ENCODE measurements around the gene BLCAP.
"Not testable (repeated sequence)": the region's sequence is repeated elsewhere in the genome, so short reads cannot be mapped to it uniquely, and the experiment has no call there.

Gene BLCAP

DNA sequence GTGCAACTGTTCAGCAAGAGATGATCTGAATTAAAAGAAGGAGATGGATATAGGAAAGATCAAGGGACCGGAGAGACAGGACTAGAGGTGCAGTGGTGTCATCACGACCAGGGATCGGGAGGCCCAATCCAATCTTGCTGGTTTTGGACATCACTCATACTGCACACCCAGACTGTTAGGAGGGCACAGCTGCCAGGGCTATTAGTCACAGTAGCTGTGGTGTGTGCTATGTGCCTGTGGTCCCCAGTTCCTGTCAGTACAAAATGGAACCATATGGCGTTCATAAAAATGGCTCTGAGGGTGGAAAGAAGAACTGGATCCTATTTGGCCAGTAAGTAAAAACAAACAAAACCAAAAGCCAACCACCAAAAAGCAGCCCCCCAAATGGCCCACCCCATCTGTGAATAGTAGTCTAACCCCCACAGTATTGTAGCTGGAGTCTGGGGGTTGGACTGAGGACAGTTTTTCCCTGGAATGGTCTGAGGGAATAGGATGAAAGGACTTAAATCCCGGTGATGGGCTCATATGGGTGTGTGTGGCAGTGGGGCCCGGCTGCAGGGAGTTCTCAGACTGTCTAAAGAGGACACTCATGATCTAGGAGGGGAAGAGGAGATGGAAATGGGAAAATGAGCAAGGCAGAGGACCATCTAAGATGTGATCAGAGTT is 15.9 kb downstream of the BLCAP start:
- DNase-seq: no peak

DNA sequence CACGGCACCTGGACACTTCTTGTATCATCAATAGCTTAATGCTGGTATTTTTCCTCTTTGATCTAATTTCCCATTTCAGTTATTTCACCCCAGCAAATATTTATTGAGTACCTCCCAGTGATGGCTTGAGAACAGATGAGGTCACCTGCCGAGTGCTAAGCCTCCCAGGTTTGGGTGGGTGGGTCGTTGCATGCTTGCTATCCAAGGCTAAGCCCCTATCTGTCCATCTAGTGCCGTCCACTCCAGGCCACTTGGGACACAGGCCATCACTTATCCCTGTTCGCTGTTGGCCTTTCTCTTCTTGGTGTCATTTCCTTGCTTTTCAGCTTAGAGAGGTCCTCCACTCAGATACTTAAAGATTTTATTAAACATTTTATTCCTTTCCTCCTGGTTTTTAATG is 17.4 kb downstream of the BLCAP start:
- DNase-seq: no peak

DNA sequence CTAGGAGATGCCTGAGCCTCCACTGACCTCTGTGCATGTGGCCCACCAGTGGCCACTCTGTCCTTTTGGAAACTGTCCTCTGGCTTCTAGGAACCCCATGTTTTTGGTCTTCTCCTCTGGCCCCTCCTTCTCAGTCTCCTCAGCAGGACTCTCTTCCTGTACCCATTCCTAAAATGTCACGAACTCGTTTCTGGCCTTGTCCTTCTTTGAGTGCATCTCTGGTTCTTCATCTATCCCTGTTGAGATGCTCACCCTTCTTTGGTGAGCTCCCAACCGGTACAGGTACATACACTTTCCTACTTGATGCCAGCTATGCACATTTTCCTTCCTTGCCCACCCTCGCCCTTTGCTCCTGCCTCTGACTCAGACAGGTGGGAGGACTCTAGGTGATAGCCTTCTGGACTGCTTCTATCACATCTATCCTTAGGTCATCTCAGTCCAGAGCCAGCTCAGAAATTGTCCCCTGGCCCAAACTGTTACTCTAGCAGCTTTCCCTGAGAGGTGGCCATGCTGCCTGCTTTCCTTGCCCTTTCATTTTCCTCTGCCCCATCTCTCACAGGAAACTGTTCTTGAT is 21.4 kb downstream of the BLCAP start:
- no peak for DNase-seq

DNA sequence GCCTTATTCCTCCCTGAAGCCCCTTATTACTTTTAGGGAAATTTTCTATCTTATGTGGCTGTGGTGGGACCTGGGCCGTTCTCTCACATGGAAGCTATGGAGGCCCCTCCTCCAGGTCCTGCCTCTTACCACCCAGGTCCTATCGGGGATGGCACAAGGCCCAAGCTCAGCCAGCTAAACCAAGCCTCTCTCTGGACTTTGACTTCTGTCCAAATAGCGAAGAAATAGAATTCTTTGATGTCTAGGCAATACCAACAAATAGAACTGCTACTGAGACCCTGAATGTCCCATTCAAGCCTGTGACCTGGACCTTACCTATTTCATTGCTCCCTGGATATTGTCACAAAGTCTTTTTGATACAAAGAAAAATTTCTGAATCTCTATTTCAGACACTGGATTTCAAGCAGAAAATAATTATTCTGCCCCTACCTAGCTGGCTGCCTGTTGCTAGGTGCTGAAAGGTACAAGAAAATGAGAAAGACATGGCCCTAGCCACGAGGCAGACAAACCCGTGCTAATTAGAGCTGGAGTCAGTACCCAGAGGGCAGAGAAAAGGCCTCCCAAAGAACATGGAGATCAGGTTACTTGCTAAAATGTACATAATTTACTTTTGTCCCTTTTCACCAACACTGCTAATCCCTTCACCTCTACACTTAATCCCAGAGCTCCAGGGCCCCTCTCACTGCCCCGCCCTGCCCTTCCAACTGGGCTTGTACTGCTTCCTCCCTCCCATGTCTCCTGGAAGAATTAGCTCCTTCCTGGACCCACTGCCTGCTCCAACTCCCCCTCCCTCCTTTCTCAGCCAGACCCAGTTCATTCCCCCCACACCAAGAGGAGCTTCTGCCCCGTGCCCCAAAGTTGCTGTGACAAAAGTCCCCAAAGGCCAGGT is 22.2 kb downstream of the BLCAP start:
- no peak for DNase-seq

DNA sequence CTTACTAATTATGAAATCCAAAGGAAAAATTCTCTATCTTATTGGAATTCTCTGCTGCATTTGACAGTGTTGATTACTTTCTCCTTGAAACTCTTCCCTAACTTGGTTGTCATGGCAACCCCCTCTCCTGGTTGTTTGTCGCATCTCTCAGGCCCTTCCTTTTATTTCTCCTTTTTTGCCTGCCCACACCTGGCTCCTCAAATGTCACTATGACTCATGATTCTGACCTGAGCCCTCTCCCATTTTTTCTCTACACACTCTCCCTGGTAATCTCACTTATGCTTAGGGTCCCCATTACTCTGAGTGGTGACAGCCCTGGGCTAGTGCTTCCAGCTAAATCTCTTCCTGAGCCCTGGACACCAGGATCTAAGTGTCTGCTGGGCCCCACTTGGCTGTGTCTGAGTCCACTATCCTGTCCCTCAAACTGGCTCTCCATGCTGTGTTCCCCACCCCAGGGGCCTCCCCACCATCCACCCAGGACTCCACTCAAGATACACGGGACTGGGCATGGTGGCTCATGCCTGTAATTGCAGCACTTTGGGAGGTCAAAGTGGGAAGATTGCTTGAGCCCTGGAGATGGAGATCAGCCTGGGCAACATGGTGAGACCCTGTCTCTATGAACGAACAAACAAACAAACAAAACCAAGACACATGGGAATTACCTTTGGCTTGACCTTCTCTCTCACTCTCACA is 23.1 kb downstream of the BLCAP start:
- no peak for DNase-seq

DNA sequence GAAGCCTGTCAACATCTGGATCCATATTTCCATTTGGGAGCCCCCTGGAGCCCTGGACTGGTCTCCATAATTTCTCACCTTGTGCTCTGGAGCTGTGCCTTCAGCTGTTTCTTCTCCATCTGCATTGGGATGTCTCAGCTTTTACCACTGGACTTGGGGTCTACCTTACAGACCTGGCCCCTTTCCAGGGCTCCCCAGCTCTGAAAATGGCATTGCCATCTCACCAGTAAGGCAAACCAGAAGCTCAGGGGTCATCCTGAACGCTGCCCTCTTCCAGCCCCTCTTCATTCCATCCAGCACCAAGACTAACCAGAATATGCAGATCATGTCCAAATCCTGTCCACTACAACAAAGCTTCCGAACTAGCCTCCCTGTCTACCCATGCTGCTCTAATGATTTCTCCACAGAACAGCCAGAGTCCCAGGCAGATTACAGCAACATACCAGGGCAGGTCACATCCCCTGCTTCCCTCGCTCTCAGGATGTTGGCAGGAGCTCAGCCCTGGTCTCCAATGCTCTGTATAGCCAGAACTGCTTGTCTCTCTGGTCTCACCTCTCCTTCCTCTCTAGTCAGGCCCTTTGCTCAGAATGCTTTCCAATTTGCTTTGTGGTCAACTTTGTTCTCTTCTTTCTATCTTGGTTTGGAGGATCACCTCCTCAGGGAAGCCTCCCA is 24.3 kb downstream of the BLCAP start:
- DNase-seq: no peak

DNA sequence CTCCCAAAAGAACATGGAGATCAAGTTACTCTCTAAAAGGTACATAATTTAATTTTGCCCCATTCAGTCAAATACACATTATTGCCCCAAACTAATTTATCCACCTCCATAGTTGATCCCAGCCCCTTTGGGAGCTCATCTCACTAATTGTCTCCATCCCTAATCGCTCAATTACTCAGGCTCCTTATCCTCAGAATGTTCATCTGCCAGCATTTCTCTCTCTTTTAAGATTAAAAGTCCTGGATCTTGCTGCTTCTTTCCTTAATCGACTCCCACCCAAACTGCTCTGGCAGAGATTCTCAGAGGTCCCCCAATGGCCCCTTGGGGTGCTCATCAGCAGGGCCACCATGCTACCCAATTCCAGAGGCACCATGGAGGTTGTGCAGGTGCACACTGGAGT is 25.0 kb downstream of the BLCAP start:
- no peak for DNase-seq

DNA sequence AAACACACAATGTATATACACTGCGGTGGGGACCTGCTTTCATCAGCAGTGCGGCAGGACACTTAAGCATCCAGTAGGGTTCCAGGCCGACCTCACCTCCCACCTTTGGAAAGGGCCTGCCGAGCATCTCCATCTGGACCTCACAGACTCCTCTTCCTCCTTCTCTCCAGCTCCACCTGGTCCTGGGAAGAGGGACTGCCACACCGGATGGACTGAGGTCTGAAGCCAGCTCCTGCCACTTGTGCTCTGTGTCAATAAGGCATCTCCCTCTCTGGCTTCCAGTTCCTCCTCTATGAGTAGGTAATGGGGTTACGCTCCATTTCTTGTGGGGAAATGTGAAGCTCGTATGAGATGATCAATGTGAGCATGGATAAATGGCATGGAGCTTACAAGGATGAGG is 25.7 kb downstream of the BLCAP start:
- no peak for DNase-seq

DNA sequence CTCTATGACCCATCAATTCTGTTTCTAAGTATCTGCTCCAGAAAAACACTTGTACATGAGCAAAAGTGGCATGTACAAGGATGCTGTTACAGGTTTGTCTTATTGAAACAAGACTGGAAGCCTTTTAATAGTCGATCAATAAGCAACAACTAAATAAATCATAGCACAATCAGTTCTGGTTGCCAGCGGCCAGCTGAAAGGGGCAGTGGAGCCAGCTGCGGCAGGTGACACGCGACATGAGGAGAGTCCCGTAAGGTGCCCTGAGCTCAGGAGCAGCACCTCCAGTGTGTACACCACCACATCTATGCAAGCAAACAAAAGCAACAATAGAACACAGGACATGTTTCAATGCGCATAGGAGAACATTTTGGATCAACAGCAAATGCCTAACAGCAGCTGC is 27.4 kb downstream of the BLCAP start:
- DNase-seq: no peak

DNA sequence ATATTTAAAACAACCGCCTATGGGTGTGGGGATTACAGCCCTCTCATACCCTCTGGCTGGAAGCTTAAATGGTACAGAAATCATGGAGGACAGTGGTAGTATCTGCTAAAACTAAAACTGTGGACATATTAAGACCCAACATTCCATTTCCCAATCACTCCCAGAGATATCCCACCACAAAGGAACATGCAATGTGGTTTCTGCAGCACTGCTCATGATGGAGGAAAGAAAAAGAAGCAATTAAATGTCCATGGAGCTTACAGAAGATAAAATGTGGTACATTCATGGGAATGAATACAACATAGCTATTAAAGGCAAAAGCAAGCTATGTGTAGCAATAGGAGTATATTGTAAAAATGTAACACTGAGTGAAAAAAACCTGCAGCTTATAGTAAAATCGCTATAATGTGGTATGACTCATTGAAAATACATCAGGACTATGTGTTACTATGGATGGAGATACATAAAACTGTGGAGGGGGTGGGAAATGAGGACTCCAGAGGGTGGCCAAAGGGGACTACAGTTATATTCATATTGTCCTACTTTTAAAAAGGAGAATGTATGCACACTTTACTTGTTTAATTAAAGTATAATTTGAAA is 29.5 kb downstream of the BLCAP start:
- no peak for DNase-seq

DNA sequence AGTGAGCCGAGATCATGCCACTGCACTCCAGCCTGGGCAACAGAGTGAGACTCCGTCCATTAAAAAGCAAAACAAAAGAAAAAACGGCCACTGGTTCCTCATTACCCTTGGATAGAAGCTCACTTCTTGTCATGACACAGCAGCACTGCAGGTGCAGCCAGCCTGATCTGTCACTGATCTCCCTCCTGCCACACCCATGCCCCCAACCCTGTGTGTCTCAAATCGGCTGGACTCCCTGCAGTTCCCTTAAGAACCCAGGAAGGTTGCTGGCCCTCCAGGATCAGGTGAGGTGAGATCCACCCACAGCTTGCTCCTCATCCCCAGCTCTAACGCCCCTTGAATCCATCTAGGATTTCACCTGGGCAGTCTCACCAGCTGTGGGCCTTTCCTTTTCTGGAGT is 32.9 kb downstream of the BLCAP start:
- DNase-seq: no peak

DNA sequence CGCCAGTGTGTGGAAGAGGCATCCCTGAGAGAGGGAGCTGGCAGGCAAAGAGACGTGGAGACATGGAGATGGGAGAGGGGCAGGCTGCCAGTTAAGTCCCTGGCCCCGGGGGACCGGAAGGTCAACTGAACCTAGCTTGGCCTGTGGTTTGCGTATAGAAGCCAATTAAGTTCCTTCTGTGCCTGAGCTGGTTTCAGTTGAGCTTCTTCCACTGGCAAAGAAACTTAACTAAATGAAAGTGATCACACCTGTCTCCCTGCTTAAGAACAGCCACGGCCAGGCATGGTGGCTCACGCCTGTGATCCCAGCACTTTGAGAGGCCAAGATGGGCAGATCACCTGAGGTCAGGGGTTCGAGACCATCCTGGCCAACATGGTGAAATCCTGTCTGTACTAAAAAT is 33.4 kb downstream of the BLCAP start:
- no peak for DNase-seq

DNA sequence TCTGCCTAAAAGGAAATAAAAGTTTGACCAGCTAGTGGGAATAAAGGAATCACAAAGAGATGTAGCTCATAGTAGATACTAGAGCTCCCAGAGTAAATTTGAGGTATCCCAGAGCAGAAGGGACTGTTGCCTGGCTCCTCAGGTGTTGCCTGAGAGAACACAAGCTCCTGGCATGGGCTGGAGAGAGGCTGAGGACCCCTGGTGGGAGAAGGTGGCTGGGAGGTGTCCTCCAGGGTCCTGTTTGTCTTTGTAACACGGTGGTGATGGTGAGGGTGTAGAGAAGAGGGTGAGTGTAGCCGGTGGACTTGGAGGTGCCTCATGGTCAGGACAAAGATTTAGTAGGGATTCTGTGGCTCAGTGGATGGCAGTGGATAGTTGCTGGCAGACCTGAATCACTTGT is 34.7 kb downstream of the BLCAP start:
- DNase-seq: no peak

DNA sequence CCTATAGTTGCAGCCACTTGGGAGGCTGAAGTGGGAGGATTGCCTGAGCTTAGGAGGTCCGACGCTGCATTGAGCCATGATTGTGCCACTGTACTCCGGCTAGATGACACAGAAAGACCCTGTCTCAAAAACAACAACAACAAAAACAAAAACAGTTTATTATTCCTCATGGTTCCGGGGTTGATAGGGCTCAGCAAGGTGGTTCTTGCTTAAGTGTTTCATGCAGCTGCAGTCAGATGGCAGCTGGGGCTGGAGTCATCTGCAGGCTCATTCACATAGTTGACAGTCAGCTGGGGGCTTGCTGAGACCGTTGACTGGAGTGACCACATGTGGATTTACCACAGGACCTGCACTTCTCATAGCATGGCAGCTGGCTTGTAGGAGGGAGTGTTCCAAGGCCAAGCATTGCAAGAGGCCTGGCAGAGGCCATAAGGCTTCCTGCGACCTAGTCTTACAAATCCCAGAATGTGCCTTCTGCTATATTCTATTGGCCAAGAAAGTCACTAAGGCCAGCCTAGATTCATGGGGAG is 35.5 kb downstream of the BLCAP start:
- DNase-seq: no peak

DNA sequence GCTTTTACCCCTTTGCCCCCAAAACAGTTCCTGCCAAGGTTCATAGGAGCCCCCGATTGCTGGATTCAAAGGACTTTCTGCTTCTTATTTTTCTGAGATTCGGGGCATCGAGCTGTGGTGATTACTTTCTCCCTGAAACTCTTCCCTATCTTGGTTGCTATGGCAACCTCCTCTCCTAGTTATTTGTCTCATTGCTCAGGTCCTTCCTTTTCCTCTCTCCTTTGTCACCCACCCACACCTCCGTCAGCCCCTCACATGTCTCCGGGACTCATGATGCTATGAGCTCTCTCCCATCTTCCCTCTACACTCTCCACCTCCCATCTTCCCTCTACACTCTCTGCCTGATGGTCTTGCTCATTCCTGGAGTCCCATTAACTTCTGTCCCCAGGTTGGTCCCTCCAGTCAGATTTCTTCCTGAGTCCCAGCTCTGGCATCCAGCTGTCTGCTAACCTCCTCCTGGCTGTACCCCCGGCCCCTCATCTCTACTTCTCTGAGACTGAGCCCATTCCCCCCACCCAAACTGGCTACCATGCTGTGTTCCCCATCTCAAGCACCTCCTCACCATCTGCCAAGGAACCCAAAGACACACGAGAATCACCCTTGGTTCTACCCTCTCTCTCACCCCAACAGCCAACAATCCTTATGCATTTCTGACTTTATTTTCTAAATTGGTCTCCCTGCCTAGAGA is 36.9 kb downstream of the BLCAP start:
- DNase-seq: no peak

DNA sequence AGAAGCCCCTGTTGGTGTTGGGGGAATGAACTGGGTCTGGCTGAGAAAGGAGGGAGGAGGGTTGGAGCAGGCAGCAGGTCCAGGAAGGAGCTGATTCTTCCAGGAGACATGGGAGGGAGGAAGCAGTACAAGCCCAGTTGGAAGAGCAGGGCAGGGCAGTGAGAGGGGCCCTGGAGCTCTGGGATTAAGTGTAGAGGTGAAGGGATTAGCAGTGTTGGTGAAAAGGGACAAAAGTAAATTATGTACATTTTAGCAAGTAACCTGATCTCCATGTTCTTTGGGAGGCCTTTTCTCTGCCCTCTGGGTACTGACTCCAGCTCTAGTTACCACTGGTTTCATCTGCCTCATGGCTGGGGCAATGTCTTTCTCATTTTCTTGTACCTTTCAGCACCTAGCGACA is 41.5 kb downstream of the BLCAP start:
- not testable (repeated sequence) for DNase-seq

DNA sequence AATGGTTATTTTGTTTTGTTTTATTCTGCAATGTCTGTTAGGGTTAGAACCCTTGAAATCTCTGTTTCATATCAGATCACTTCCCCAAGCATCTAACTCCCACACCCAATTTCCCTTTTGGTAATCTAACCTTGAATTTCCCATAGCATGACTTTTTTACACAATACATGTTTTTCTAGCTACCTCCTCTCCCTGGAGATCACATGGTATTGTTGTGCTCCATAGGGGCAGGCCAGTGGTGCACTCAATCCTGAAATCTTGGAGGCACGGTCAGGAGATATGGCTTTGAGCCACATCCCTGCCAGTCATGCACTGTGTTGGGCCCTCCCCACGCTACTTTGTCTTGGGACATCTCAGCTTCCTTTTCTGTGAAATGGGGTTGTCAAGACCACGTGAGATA is 43.3 kb downstream of the BLCAP start:
- DNase-seq: no peak

DNA sequence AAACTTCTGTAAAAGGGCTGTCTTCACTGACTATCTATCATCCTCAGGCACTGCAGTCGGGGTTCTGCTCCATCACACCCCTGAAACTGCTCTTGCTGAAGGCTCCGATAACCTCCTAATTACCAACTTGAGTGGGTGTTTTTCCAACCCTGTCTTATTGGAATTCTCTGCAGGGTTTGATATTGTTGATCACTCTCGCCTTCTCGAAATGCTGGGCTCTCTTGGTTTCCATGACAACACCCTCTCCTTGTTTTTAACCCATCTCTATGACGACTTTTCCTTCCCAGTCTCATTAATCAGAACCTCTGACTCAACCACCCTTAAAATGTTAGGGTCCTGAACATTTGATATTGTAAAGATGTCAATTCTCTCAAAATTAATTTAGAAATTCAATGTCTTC is 46.1 kb downstream of the BLCAP start:
- no peak for DNase-seq

DNA sequence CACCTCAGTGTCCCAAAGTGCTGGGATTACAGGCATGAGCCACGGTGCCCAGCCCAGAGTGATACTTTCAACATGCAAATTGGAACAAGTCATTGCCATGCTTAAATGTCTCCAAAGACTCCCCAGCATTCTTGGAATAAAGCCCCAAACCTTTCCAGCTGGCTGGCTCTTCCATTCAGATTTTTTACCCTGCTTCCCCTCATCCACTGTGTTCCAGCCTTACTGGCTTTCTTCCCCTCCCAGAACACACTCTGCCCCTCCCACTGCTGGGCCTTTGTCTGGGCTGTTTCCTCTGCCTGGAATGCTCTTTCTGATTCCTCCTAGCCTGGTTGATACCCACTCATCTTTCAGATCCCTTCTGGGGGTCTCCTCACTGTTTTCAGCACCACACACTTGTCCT is 46.8 kb downstream of the BLCAP start:
- no peak for DNase-seq

DNA sequence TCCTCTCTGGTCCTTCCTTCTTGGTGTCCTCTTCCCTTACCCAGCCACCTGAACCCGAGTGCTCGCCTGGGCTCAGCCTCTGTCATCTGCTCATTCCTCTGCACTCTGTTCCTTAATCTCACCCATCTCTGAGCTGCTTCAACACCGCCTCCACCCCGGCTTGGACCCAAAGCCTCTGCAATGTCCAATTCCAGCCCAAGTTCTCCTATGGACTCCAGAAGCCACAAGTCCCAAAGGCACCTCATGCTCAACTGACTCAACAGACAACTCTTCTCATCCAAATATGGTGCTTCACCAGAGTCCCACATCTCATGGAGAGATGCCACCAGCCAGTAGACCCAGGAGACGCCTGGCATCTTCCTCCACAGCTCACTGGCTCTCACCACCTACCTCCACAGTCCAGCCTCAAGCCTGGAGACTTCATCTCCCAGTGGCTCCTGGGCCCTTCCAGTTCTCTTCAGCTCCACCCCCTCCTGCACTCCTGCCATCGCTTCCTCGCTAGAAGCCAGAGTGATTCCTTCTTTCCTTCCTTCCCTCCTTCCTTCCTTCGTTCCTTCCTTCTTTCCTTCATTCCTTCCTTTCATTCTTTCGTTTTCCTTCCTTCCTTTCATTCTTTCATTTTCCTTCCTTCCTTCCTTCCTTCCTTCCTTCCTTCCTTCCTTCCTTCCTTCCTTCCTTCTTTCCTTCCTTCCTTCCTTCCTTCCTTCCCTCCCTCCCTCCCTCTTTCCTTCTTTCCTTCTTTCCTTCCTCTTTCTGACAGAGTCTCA is 47.6 kb downstream of the BLCAP start:
- DNase-seq: no peak

DNA sequence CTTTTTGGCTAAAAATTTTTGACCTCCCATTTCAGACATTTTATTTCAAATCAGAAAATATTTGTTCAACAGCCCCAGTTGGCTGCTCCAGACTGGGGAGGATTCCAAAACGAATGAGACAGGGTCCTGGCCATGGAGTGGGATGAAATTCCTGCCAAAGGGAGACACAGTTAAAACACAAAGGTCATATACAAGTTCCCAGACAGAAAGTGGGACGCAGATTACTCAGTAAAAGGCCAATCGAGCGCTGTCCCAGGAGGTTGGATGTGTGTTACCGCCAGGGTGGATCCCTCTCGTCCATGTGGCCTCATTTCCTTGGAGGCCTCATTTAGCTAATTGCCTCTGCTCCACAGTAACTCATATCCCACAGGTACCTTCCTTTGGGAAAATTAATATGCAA is 48.4 kb downstream of the BLCAP start:
- DNase-seq: no peak
